Neural cell (in vitro differentiated cells): ENCODE data around the gene CRADD.

Experiments used
- CTCF ChIP-seq: fragments of 450-650 bp; IDR thresholded peaks from 2 replicates; pipeline ENCODE4 v1.5.1; 2014; ENCODE audit warnings: antibody characterized with exemption, mild to moderate bottlenecking, moderate library complexity; ENCODE audit not compliant: poor library complexity, severe bottlenecking
- POLR2AphosphoS5 ChIP-seq: IDR thresholded peaks from 2 replicates; pipeline ENCODE4 v1.6.1; 2012
- TAF1 ChIP-seq: IDR thresholded peaks from 2 replicates; pipeline ENCODE4 v1.6.1; 2012; ENCODE audit warnings: low read depth

- TF ChIP-seq CTCF (no peak), TAF1 (no peak), POLR2AphosphoS5 (no peak)
These were observed 57.6 kb downstream of the CRADD start for GRCh38 chr12:93734784-93735183.
